HCT116 (cell line): Measurements from ENCODE around the gene PRSS27.
"Not testable (repeated sequence)": the region's sequence is repeated elsewhere in the genome, so short reads cannot be mapped to it uniquely, and the experiment has no call there.

Experiments
- CEBPB ChIP-seq: IDR thresholded peaks from 2 replicates; pipeline ENCODE4 v1.6.1; 2012; ENCODE audit warnings: low read depth
- CTCF ChIP-seq, 3 experiments: fragments of 200-600 bp in 1 of 3; sonication (generic) in 1 of 3; IDR thresholded peaks in 2 of 3; conservative IDR thresholded peaks in 1 of 3; 2 replicates each; pipeline ENCODE4 v1.5.1; 2012 to 2017; ENCODE audit warnings: low read depth in 2 of 3, low read length in 2 of 3, antibody characterized with exemption in 1 of 3, borderline replicate concordance in 1 of 3, control low read depth in 1 of 3, mild to moderate bottlenecking in 1 of 3, mixed read lengths in 1 of 3, mixed run types in 1 of 3, moderate library complexity in 1 of 3; ENCODE audit not compliant: insufficient read depth in 1 of 3
- EGR1 ChIP-seq: IDR thresholded peaks from 2 replicates; pipeline ENCODE4 v1.6.1; 2012; ENCODE audit warnings: low read depth
- EZH2 ChIP-seq: fragments of 200-600 bp; sonication (generic); IDR thresholded peaks from 2 replicates; pipeline ENCODE4 v1.6.1; 2017; ENCODE audit warnings: antibody characterized with exemption, mixed run types
- EZH2phosphoT487 ChIP-seq: fragments of 200-600 bp; IDR thresholded peaks from 2 replicates; pipeline ENCODE4 v1.6.1; 2018; ENCODE audit warnings: antibody characterized with exemption, borderline replicate concordance
- JUND ChIP-seq: IDR thresholded peaks from 2 replicates; pipeline ENCODE4 v1.6.1; 2012
- MAX ChIP-seq: IDR thresholded peaks from 2 replicates; pipeline ENCODE4 v1.6.1; 2012
- POLR2A ChIP-seq: IDR thresholded peaks from 2 replicates; pipeline ENCODE4 v1.7.0; 2011; ENCODE audit warnings: borderline replicate concordance; ENCODE audit not compliant: insufficient read depth, insufficient read length; ENCODE audit errors: extremely low read depth
- POLR2AphosphoS5 ChIP-seq: IDR thresholded peaks from 2 replicates; pipeline ENCODE4 v1.6.1; 2011; ENCODE audit warnings: mild to moderate bottlenecking, low read depth, low read length, moderate library complexity
- RAD21 ChIP-seq: IDR thresholded peaks from 2 replicates; pipeline ENCODE4 v1.6.1; 2012; ENCODE audit warnings: low read depth, mild to moderate bottlenecking
- REST ChIP-seq: IDR thresholded peaks from 2 replicates; pipeline ENCODE4 v1.6.1; 2012; ENCODE audit warnings: low read depth
- SP1 ChIP-seq: IDR thresholded peaks from 2 replicates; pipeline ENCODE4 v1.6.1; 2012; ENCODE audit warnings: low read depth
- YY1 ChIP-seq: IDR thresholded peaks from 2 replicates; pipeline ENCODE4 v1.6.1; 2011; ENCODE audit warnings: low read length, low read depth, moderate library complexity, mild to moderate bottlenecking; ENCODE audit not compliant: insufficient replicate concordance; ENCODE audit errors: extremely low read depth
- ZBTB33 ChIP-seq: IDR thresholded peaks from 2 replicates; pipeline ENCODE4 v1.6.1; 2011; ENCODE audit warnings: mild to moderate bottlenecking, low read length, moderate library complexity; ENCODE audit not compliant: insufficient replicate concordance; ENCODE audit errors: extremely low read depth

GRCh38 chr16:2678206-2678965 lies 41.6 kb downstream of the PRSS27 start:
- TF ChIP-seq CTCF (IDR thresholded peaks at IDR 0.05 in 2 of 3, conservative IDR thresholded peaks at IDR 0.05 in 1 of 3; ENCODE audit: borderline replicate concordance in 1 of 3, insufficient read depth in 1 of 3, low read depth in 2 of 3, low read length in 2 of 3); EZH2phosphoT487; POLR2A; MAX; REST; POLR2AphosphoS5; EZH2; YY1; JUND; ZBTB33; SP1; RAD21; CEBPB; EGR1: not testable (repeated sequence)
